SH-SY5Y (cell line): ENCODE results near the gene ACP4.

Experiments
- GATA2 ChIP-seq: IDR thresholded peaks from 2 replicates; pipeline ENCODE4 v1.6.1; 2011; ENCODE audit warnings: mild to moderate bottlenecking, low read depth, low read length
- GATA3 ChIP-seq: IDR thresholded peaks from 2 replicates; pipeline ENCODE4 v1.6.1; 2011; ENCODE audit warnings: low read depth, mild to moderate bottlenecking, low read length, moderate library complexity

DNA sequence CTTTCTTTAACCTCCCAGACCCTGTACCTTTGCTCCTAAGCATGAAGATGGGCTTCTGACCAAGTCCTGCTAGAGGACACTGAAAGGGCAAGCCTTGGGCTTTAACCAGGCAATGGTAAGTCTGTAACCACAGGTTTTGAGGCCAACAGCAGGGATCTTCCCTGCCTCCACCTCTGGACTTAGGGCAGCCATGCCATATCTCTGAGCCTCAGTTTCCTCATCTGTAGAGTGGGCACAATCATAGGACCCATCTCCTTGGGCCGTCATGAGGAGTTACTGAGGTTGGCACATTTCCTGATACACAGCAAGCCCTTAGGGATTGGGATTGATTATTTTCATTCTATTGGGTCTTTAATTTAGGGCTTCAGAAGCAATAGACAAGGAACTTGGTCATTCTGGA, 18.6 kb downstream of the ACP4 start:
- TF ChIP-seq GATA3, result no peak
- TF ChIP-seq GATA2, result no peak
